CD4-positive, alpha-beta T cell treated with Interferon gamma for 1 hour (primary cell): ENCODE measurements around the gene C1QTNF2.
A peak's percentile ranks its signal among the peaks of the same experiment; 100 is the strongest.
"Not testable (repeated sequence)": the region's sequence is repeated elsewhere in the genome, so short reads cannot be mapped to it uniquely, and the experiment has no call there.

Experiments used
- DNase-seq: peaks from one replicate; pipeline ENCODE4 v3.0.0-alpha.2; 2020

The C1QTNF2 gene

GRCh38 chr5:160339406-160340130, 30.9 kb downstream of the C1QTNF2 start:
- DNase-seq: no peak

- not testable (repeated sequence) for DNase-seq
Measured at GRCh38 chr5:160334716-160335115, 35.7 kb downstream of the C1QTNF2 start.

DNA sequence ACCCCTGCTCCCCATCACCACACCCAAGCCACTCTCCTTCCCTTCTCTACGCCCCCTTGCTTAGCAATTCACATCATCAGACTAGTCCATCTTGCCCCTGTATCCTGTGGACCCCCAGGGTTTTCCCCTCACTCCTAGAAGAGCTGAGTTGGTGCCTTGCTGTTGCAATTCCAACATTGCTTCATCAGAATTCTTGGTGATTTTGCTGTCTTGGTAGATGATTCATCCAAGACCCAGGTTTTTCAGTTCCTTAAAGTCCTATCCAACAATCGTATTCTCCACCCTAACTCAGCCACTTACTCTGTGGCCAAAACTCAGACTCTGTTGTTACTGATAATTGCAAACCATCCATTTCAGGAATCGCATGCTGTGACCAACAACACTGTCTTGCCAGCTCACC, 36.7 kb downstream of the C1QTNF2 start:
- no peak for DNase-seq

- no peak for DNase-seq
Measured at GRCh38 chr5:160330212-160330611, 40.2 kb downstream of the C1QTNF2 start.

- no peak for DNase-seq
Measured at GRCh38 chr5:160327818-160328217, 42.6 kb downstream of the C1QTNF2 start.

- no peak for DNase-seq
Measured at GRCh38 chr5:160326981-160327380, 43.4 kb downstream of the C1QTNF2 start.

GRCh38 chr5:160325716-160326115, 44.7 kb downstream of the C1QTNF2 start:
- no peak for DNase-seq

DNA sequence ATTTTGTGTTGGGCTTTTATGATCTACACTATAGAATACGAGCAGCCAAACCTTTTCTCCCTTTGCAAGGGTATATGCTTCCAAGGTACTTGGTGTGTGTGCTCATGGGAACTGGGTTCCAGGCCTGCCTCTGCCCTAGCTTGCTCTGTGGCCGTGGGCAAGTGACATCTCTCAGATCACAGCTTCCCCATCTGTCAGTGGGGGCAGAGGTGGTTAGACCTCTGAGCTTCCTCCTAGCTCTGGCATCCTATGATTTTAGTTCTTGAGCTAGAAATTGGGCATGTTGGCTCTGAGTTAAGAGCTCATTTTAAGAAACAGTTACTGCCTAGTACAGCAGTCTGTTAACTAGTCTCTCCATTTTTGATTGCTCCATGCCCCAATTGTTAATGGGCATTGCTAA, 45.5 kb downstream of the C1QTNF2 start:
- DNase-seq: no peak

- DNase-seq: no peak
Measured at GRCh38 chr5:160318409-160318808, 52.0 kb downstream of the C1QTNF2 start.

GRCh38 chr5:160317434-160317833, 53.0 kb downstream of the C1QTNF2 start:
- no peak for DNase-seq

DNA sequence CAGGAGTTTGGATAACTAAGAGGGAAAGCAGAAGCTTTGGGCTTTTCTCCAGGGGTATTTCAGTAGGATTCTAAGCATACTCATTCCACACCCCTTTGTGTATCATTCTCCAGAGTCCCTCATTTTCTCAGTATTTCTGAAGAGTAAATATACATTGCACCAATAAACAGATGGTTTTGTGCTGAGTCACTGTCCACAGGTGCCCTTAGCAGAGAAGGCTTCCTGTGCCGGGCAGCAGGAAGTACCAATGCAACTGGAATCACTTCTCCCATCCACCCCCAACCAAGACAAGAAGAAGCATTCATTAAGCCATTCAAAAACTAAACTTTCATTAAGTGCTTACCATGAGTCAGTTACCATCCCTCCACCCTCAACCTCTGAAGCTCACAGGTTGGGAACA, 54.5 kb downstream of the C1QTNF2 start:
- no peak for DNase-seq

GRCh38 chr5:160312960-160313727, 57.3 kb downstream of the C1QTNF2 start:
- DNase-seq: no peak

DNA sequence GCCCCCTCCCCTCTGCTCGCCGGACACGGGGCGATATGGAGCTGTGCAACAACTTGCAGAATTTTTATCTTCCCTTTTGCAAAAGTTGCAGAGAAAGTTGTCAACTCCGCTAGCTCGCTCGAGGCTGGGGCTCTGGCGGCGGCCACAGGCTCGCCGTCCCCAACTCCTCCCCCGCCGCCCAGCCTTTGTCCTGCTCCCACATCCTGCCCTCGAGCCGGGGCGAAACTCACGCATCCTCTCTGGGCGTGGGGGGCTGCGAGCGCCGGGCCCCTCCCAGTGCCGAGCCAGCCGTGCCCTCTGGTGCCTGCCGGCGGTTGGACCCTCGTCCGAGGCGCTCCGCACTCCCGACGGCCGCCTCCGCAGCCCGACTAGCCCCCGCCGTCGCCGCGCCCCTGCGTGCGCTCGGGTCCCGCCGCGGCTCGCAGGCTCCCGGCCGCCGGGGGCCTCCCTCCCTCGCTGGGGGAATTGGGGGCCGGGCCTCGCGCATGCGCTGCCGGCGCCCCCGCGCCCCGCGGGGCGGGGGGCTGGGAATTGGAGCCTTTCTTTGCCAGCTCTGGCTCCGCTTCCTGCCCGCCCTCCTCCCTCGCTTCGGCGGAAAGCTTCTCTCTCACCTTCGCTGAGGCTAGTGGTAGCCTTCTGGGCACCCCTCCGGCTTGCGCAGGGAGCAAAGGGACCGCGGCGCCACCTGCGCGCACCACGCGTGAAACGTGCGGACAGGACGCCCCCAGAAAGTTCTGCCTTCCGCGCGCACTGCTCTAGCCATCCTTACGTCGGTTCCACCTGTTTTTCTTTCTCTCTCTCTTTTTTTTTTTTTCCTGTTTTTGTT, 58.1 kb downstream of the C1QTNF2 start, which contains the start of gene CCNJL:
Gene CCNJL (minus strand): TSS at position 431 of the 826 bp plus-strand sequence. CDS start 641 bp downstream, outside the sequence.
- no peak for DNase-seq

- DNase-seq: no peak
Measured at GRCh38 chr5:160311491-160312133, 58.8 kb downstream of the C1QTNF2 start.

- DNase-seq: no peak
Measured at GRCh38 chr5:160310552-160311295, 59.7 kb downstream of the C1QTNF2 start.

- DNase-seq: no peak
Measured at GRCh38 chr5:160310140-160310539, 60.3 kb downstream of the C1QTNF2 start.

DNA sequence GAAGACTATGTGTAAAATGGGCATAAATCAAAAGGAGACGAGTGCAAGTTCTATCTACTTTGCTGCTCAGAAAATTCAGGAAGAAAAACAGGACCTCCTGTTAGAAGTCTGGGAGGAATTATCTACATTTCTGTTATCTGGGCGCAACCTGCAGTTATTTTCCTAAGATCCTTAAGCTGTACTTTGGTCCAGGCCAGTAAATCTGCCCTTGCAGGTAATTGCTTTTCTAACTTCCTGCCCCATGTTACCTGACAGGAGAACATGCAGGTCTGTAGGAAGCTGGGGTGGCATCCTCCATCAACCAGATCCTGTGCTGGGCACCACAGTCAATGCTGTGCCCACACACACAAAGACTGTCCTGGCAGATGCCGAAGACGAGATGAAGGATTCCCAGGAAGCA, 63.7 kb downstream of the C1QTNF2 start:
- no peak for DNase-seq

DNA sequence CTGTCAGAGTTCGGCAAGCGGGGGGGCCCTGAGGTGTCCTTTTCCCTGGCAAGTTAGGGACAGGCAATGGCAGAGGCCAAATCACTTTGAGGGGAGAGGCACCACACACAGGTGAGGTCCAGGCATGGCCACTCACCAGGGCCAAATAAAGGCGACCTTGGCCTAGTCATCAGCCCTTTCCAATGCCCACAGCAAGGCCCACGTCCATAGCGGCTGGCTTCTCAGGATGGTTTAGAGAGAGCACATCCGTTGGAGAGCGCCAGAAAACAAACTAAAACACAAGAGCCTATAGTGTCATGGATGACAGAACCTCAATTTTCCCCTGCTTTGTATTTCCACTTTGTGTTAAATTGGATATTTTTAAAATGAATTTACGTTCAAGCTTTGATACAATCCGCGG, 65.1 kb downstream of the C1QTNF2 start:
- no peak for DNase-seq

GRCh38 chr5:160303690-160304089, 66.7 kb downstream of the C1QTNF2 start:
- DNase-seq: no peak

- no peak for DNase-seq
Measured at GRCh38 chr5:160298189-160298588, 72.2 kb downstream of the C1QTNF2 start.

- peak; percentile 23 for DNase-seq
Measured at GRCh38 chr5:160297776-160298175, 72.7 kb downstream of the C1QTNF2 start.
